ENCODE results near the gene NUDT21. TPM values are rescaled to one million over a fixed set of nuclear protein-coding genes. Genes with fewer than 3 reads are reported as not detected.

The NUDT21 gene
- total and polyA plus RNA-seq, 10 of the 15 experiments (the other 5 are each of a cell fraction or from before 2014, with no cell fraction given) = 70.1 to 229 (median 127) TPM

GRCh38 chr16:56384074-56384721, 66.9 kb downstream of the NUDT21 start (continued):
- TF ChIP-seq MAX (IDR thresholded peaks at IDR 0.05; ENCODE audit: low read depth, low read length) = no peak
- no peak for TF ChIP-seq PRDM15 (CRISPR knock-in tag; IDR thresholded peaks at IDR 0.05)
- TF ChIP-seq CUX1 (IDR thresholded peaks at IDR 0.05; ENCODE audit: insufficient replicate concordance, low read depth, low read length) = no peak
- no peak for TF ChIP-seq PBX3 (IDR thresholded peaks at IDR 0.05; ENCODE audit: insufficient replicate concordance, low read depth, low read length)

All from GM12878 (cell line).